MG63 (cell line): Measurements from ENCODE around the gene ASPHD1. TPM values are rescaled to one million over a fixed set of nuclear protein-coding genes. Genes with fewer than 3 reads are reported as not detected.

Experiments used
- DNase-seq: peaks from one replicate; pipeline ENCODE4 v3.0.0-alpha.2; 2020
- H3K27me3 ChIP-seq: fragments of 250-450 bp; sonication (Bioruptor Pico); 2 replicates; pipeline ENCODE4 v1.5.1; 2020; ENCODE audit warnings: mild to moderate bottlenecking, moderate library complexity
- H3K36me3 ChIP-seq: fragments of 250-450 bp; sonication (Bioruptor Pico); 2 replicates; pipeline ENCODE4 v1.5.1; 2020; ENCODE audit warnings: mild to moderate bottlenecking, moderate library complexity
- H3K4me3 ChIP-seq: fragments of 250-450 bp; sonication (Bioruptor Pico); 2 replicates; pipeline ENCODE4 v1.5.1; 2020; ENCODE audit warnings: mild to moderate bottlenecking, moderate library complexity
- H3K9me3 ChIP-seq: fragments of 250-450 bp; sonication (Bioruptor Pico); 2 replicates; pipeline ENCODE4 v1.5.1; 2020; ENCODE audit warnings: mild to moderate bottlenecking, moderate library complexity
- total RNA-seq: library from RNA; depleted of rRNA; stranded (reverse); fragments of >200 nt; shearing (Covaris generic); gene quantifications from 2 replicates; pipeline ENCODE4 v1.2.3, GENCODE V29; 2014; ENCODE audit warnings: low replicate concordance; rRNA removed

The ASPHD1 gene
- total RNA-seq, 1 experiment from 2014 or later, result 73.0 TPM

DNA sequence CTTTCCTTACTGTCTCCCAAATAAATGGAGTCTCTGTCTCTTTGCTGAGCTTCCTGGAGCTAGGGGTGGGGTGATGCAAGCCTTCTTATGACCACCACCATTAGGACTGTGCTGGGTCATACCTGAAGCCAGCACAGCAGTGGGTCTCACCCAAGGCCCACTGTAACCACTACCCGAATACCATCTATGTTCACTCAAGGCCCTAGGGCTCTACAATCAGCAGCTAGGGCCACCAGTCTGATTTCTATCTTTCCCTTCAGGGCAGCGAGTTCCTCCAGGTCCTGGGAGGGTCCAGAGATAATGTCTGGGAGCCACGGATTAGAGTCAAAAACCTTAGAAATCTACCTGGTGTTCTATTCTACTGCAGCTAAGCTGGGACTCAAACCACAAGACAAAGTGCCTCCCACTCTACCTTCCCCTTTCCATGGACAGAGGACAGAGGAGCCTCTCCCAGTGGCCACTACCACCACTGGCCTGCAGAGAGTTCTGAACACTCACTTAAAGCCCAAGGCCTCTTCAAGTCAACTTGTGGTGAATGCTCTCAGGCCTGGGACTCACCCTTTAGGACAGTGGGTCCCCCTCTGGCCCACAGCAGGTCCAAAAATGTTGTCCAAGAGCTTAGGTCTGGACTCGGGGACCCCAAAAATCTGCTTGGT, 50.6 kb downstream of the ASPHD1 start:
- H3K36me3 ChIP-seq, result no peaks in the 10 kb centered on the region
- H3K4me3 ChIP-seq, result no peak overlapping the region
- H3K9me3 ChIP-seq, result 0 out of 2 replicates have a peak, but pooled peaks cover 2% of the 10 kb centered on the region
- no peak for DNase-seq
- H3K27me3 ChIP-seq, result no peaks in the 10 kb centered on the region

DNA sequence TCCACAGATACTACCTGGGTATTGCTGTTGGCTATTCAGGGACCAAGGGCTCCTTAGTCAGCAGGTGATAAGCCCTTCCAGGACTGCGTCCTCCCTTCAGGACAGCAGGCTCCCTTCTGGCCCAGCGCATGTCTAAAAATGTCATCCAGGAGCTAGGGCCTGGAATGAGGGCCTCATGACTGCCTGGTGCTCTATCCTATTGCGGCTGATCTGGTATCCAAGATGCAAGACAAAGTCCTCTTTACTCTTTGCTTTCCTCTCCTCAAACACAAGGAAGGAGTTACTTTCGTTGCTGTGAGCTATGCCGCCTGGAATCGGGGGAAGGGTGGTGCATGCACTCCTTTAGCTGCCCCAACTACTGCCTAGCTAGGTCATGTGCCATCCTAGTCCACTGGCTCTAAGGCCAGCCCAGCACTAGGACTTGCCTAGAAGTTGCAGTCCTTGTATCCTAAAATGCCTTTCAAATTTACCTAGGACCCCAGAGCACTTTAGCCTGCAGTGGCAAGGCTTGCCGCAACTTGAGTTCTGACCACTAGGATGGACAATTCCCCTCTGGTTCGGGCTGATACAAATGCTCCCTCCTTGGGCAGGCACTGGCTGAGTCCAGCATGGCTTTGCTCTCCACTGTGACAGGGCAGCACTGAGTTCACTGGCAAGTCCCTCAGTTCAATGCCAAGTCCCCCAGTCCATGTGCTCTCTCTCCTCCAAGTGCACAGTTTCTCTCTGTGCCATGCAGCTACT, 51.5 kb downstream of the ASPHD1 start:
- H3K4me3 ChIP-seq, result no peak overlapping the region
- H3K36me3 ChIP-seq, result no peaks in the 10 kb centered on the region
- 0 out of 2 replicates have a peak, but pooled peaks cover 2% of the 10 kb centered on the region for H3K9me3 ChIP-seq
- no peak for DNase-seq
- H3K27me3 ChIP-seq, result no peaks in the 10 kb centered on the region

Other genes starting within 250 kb of the ASPHD1 start
- gene SPN, start 237.2 kb upstream of the ASPHD1 start, total RNA-seq, result not detected in 2 replicates
- gene QPRT, start 221.3 kb upstream of the ASPHD1 start, total RNA-seq, result 0.36 and 0.64 TPM in 2 replicates
- not detected in 2 replicates for gene C16orf54, start 154.5 kb upstream of the ASPHD1 start, total RNA-seq
- not detected in 2 replicates for gene ZG16, start 122.2 kb upstream of the ASPHD1 start, total RNA-seq
- gene KIF22, start 109.7 kb upstream of the ASPHD1 start, total RNA-seq, result 74.9 and 134 TPM in 2 replicates
- 331 and 420 TPM in 2 replicates for gene MAZ, start 94.0 kb upstream of the ASPHD1 start, total RNA-seq
- gene PRRT2, start 88.3 kb upstream of the ASPHD1 start, total RNA-seq, result not detected in 2 replicates
- gene PAGR1, start 84.3 kb upstream of the ASPHD1 start, total RNA-seq, result 90.0 and 113 TPM in 2 replicates
- gene MVP, start 80.0 kb upstream of the ASPHD1 start, total RNA-seq, result 77.1 and 147 TPM in 2 replicates
- 64.9 and 78.6 TPM in 2 replicates for gene CDIPT, start 37.3 kb upstream of the ASPHD1 start, total RNA-seq
- gene SEZ6L2, start 938 bp upstream of the ASPHD1 start, total RNA-seq, result 18.0 and 28.5 TPM in 2 replicates
- 5.1 and 7.6 TPM in 2 replicates for gene KCTD13, start 25.7 kb downstream of the ASPHD1 start, total RNA-seq
- gene TMEM219, start 61.6 kb downstream of the ASPHD1 start, total RNA-seq, result 96.9 and 121 TPM in 2 replicates
- 41.3 and 59.4 TPM in 2 replicates for gene TAOK2, start 73.4 kb downstream of the ASPHD1 start, total RNA-seq
- 6.5 and 25.9 TPM in 2 replicates for gene HIRIP3, start 95.1 kb downstream of the ASPHD1 start, total RNA-seq
- 97.4 and 290 TPM in 2 replicates for gene INO80E, start 95.8 kb downstream of the ASPHD1 start, total RNA-seq
- gene DOC2A, start 110.5 kb downstream of the ASPHD1 start, total RNA-seq, result not detected in 2 replicates
- gene C16orf92, start 122.7 kb downstream of the ASPHD1 start, total RNA-seq, result not detected in 2 replicates
- 0.20 TPM in 1 of 2 replicates, not detected in the other for gene TLCD3B, start 130.8 kb downstream of the ASPHD1 start, total RNA-seq
- gene ALDOA, start 165.3 kb downstream of the ASPHD1 start, total RNA-seq, result 911 and 1,101 TPM in 2 replicates
- gene PPP4C, start 175.5 kb downstream of the ASPHD1 start, total RNA-seq, result 127 and 193 TPM in 2 replicates
- gene TBX6, start 191.4 kb downstream of the ASPHD1 start, total RNA-seq, result 0.30 TPM in 1 of 2 replicates, not detected in the other
- gene YPEL3, start 195.7 kb downstream of the ASPHD1 start, total RNA-seq, result 1.5 and 13.1 TPM in 2 replicates
- gene GDPD3, start 213.0 kb downstream of the ASPHD1 start, total RNA-seq, result 0.43 TPM in 1 of 2 replicates, not detected in the other
- 13.3 and 20.0 TPM in 2 replicates for gene MAPK3, start 222.7 kb downstream of the ASPHD1 start, total RNA-seq